GM12891 (cell line): ENCODE results near the gene PANK2. TPM values are rescaled to one million over a fixed set of nuclear protein-coding genes. Genes with fewer than 3 reads are reported as not detected.
A peak's percentile ranks its signal among the peaks of the same experiment; 100 is the strongest.
"Not testable (repeated sequence)": the region's sequence is repeated elsewhere in the genome, so short reads cannot be mapped to it uniquely, and the experiment has no call there.

Source experiments
- DNase-seq: peaks from one replicate; pipeline ENCODE4 v3.0.0; 2011; ENCODE audit warnings: low spot score; ENCODE audit not compliant: insufficient read length
- FAIRE-seq: peaks from 2 replicates; lab custom pipeline; 2011; peaks lifted over from hg19 to GRCh38; lab: Jason Lieb, UNC
- PAX5 ChIP-seq: IDR thresholded peaks from 2 replicates; pipeline ENCODE4 v1.6.1; 2011; ENCODE audit warnings: low read length, moderate library complexity, mild to moderate bottlenecking; ENCODE audit not compliant: insufficient read depth, severe bottlenecking
- POLR2A ChIP-seq: IDR thresholded peaks from 2 replicates; pipeline ENCODE4 v1.6.1; 2011; ENCODE audit warnings: low read depth, low read length, control low read depth
- POLR2AphosphoS5 ChIP-seq: IDR thresholded peaks from 2 replicates; pipeline ENCODE4 v1.6.1; 2011; ENCODE audit warnings: low read depth, low read length, control low read depth
- POU2F2 ChIP-seq: IDR thresholded peaks from 2 replicates; pipeline ENCODE4 v1.6.1; 2011; ENCODE audit warnings: low read depth, mild to moderate bottlenecking, control low read depth, low read length, moderate library complexity
- SPI1 ChIP-seq: IDR thresholded peaks from 2 replicates; pipeline ENCODE4 v1.6.1; 2011; ENCODE audit warnings: low read depth, low read length, control low read depth
- TAF1 ChIP-seq: IDR thresholded peaks from 2 replicates; pipeline ENCODE4 v1.6.1; 2011; ENCODE audit warnings: low read depth, low read length, control low read depth
- polyA plus RNA-seq: library from polyadenylated mRNA; unstranded; fragments of >200 nt; gene quantifications from one replicate; pipeline ENCODE4 v1.2.1, GENCODE V29; 2012; ENCODE audit warnings: low read depth, missing spikeins, inconsistent platforms; ENCODE audit not compliant: missing spikeins

PANK2 gene
- polyA plus RNA-seq, result 25.2 TPM

- FAIRE-seq (peak; percentile 99), DNase-seq (peak; percentile 97)
- TF ChIP-seq TAF1 (peak; percentile 61), PAX5 (no peak), SPI1 (peak; percentile 16; the same call in 1 of the 2 replicates), POLR2A (peak; percentile 75), POU2F2 (peak; percentile 33; the same call in 1 of the 2 replicates), POLR2AphosphoS5 (peak; percentile 86)
Measured at GRCh38 chr20:3888622-3889488, at the start of gene PANK2. Gene PANK2, plus strand, starts transcription at chr20:3889387.

GRCh38 chr20:3840201-3840600 is 49.0 kb upstream of the PANK2 start:
- DNase-seq, FAIRE-seq: not testable (repeated sequence)

- no peak for FAIRE-seq
- TF ChIP-seq POLR2AphosphoS5 (no peak), POLR2A (no peak), TAF1 (no peak), POU2F2 (no peak), PAX5 (no peak), SPI1 (no peak)
- DNase-seq, result no peak
Measured at GRCh38 chr20:3842348-3842930, 46.7 kb upstream of the PANK2 start.

GRCh38 chr20:3843490-3843889 is 45.7 kb upstream of the PANK2 start:
- FAIRE-seq (no peak), DNase-seq (no peak)
- TF ChIP-seq PAX5 (no peak), POLR2AphosphoS5 (no peak), POU2F2 (no peak), TAF1 (no peak), SPI1 (no peak), POLR2A (no peak)

- FAIRE-seq, DNase-seq: not testable (repeated sequence)
Measured at GRCh38 chr20:3843990-3844619, 45.1 kb upstream of the PANK2 start.

GRCh38 chr20:3846378-3846739 is 42.8 kb upstream of the PANK2 start:
- DNase-seq (no peak), FAIRE-seq (no peak)
- no peak for TF ChIP-seq TAF1
- no peak for TF ChIP-seq POLR2AphosphoS5
- TF ChIP-seq SPI1, result no peak
- no peak for TF ChIP-seq PAX5
- TF ChIP-seq POU2F2, result no peak

- 0 out of 2 replicates have a peak, but pooled peaks have one; percentile 55 for TF ChIP-seq POLR2AphosphoS5
- peak; percentile 79 for TF ChIP-seq POLR2A
- 0 out of 2 replicates have a peak, but pooled peaks have one; percentile 0 for TF ChIP-seq SPI1
- TF ChIP-seq TAF1, result peak; percentile 63
- TF ChIP-seq PAX5, result no peak
- TF ChIP-seq POU2F2, result peak; percentile 14; the same call in 1 of the 2 replicates
- FAIRE-seq (peak; percentile 95), DNase-seq (peak; percentile 96)
Measured at GRCh38 chr20:3846740-3847428, 42.3 kb upstream of the PANK2 start, which contains the start of gene MAVS. Gene MAVS, plus strand, starts transcription at chr20:3846834. Its CDS starts 7,791 bp downstream, at chr20:3854625.

GRCh38 chr20:3847429-3847940 is 41.7 kb upstream of the PANK2 start:
- DNase-seq (no peak), FAIRE-seq (peak; percentile 38)
- TF ChIP-seq PAX5, result no peak
- no peak for TF ChIP-seq SPI1
- no peak for TF ChIP-seq POLR2AphosphoS5
- TF ChIP-seq POLR2A, result no peak
- no peak for TF ChIP-seq POU2F2
- TF ChIP-seq TAF1, result 0 out of 2 replicates have a peak, but pooled peaks have one; percentile 22

- no peak for DNase-seq
- FAIRE-seq, result no peak
- no peak for TF ChIP-seq PAX5
- no peak for TF ChIP-seq TAF1
- TF ChIP-seq SPI1, result no peak
- TF ChIP-seq POU2F2, result no peak
- TF ChIP-seq POLR2A, result no peak
- no peak for TF ChIP-seq POLR2AphosphoS5
Measured at GRCh38 chr20:3848565-3848964, 40.6 kb upstream of the PANK2 start.

GRCh38 chr20:3854462-3854871 is 34.7 kb upstream of the PANK2 start:
- no peak for DNase-seq
- no peak for FAIRE-seq
- no peak for TF ChIP-seq POLR2A
- TF ChIP-seq POU2F2, result no peak
- no peak for TF ChIP-seq POLR2AphosphoS5
- TF ChIP-seq PAX5, result no peak
- no peak for TF ChIP-seq SPI1
- no peak for TF ChIP-seq TAF1
